GM12874 (cell line): ENCODE measurements around the gene GTF3C1.

ENCODE experiments used
- CTCF ChIP-seq: IDR thresholded peaks from 2 replicates; pipeline ENCODE4 v1.5.1; 2011; ENCODE audit warnings: low read depth, mild to moderate bottlenecking, control low read depth, low read length, moderate library complexity; ENCODE audit not compliant: insufficient read depth

The GTF3C1 gene

DNA sequence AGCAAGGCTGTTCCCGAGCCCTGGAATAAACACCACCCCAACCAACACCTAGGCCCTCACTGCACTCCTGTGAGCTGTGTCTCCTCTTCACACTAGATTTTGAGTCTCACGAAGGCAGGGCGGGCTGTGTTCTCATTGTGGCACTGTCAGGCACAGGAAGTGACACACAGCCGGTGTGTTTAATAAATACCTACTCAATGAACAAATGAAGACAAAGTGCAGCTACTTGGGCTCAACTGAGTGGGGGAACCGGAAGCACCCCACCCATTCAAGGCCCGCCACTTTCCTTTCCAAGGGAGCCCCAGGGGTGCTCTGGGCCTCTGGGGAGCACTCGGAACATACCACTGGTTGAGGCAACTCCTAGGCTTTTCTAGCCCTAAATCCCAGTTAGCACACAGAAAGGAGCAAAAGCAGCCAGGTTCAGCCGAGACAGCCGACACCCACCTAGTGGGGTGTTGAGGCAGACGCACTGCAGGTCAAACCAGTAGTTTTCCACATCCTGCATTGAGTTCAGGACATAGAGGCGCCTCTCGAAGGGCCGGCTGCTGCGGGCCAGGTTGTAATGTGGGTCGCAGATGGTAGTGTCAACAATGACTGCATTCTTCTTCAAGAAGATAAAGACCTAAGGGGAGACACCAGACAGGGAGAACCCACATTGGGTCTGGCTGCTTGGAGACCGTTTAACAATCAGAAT is 57.7 kb downstream of the GTF3C1 start:
- no peak for TF ChIP-seq CTCF

GRCh38 chr16:27489906-27490305 is 59.8 kb downstream of the GTF3C1 start:
- no peak for TF ChIP-seq CTCF

- TF ChIP-seq CTCF: no peak
These were observed 60.3 kb downstream of the GTF3C1 start for GRCh38 chr16:27489421-27489820.

GRCh38 chr16:27486760-27487159 is 63.0 kb downstream of the GTF3C1 start:
- no peak for TF ChIP-seq CTCF

GRCh38 chr16:27486344-27486743 is 63.4 kb downstream of the GTF3C1 start:
- TF ChIP-seq CTCF: no peak

- no peak for TF ChIP-seq CTCF
These were observed 63.9 kb downstream of the GTF3C1 start for GRCh38 chr16:27485811-27486210.

DNA sequence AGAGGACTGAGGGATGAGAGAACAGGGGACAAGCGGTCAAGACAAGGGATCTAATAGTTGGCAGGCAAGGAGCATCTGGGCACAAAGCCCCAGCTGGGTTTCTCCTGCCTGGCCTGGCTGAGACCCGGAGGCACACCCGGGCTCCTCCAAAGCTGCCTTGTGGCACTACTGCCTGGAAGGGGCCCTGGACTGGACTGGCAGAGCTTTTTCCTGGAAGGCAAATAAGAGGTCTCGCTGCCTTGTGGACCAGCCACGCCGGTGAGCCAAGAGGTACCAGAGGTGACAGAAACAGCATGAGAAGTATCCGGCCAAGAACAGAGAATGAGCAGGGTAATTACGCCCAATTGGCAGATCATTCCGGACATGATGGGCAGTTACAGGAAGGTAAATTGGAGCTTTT is 64.6 kb downstream of the GTF3C1 start:
- no peak for TF ChIP-seq CTCF
